Cardiac septum (tissue), 1 donor: ENCODE results near the gene PSMD1. TPM values are rescaled to one million over a fixed set of nuclear protein-coding genes. Genes with fewer than 3 reads are reported as not detected.

Source experiments
- DNase-seq: peaks from one replicate; pipeline ENCODE4 v3.0.0-alpha.2; 2020; ENCODE audit warnings: low spot score
- intact Hi-C: fragments of 100-400 bp; cut with DNase I; formaldehyde crosslinking; loops from one replicate; pipeline ENCODE4 v1.14.0; 2022
- total RNA-seq: library from RNA; stranded (reverse); fragmentation: NEBNext Ultra II Directional; extraction: Animal tissue kit (Norgen Biotek cat#: 25700); gene quantifications from one replicate; pipeline ENCODE4 v1.2.1, GENCODE V29; 2021
- donor health status: DM: no; HTN: no; CAD: no.

Gene PSMD1
- total RNA-seq, 1 donor from 2014 or later, result 87.0 TPM

DNA sequence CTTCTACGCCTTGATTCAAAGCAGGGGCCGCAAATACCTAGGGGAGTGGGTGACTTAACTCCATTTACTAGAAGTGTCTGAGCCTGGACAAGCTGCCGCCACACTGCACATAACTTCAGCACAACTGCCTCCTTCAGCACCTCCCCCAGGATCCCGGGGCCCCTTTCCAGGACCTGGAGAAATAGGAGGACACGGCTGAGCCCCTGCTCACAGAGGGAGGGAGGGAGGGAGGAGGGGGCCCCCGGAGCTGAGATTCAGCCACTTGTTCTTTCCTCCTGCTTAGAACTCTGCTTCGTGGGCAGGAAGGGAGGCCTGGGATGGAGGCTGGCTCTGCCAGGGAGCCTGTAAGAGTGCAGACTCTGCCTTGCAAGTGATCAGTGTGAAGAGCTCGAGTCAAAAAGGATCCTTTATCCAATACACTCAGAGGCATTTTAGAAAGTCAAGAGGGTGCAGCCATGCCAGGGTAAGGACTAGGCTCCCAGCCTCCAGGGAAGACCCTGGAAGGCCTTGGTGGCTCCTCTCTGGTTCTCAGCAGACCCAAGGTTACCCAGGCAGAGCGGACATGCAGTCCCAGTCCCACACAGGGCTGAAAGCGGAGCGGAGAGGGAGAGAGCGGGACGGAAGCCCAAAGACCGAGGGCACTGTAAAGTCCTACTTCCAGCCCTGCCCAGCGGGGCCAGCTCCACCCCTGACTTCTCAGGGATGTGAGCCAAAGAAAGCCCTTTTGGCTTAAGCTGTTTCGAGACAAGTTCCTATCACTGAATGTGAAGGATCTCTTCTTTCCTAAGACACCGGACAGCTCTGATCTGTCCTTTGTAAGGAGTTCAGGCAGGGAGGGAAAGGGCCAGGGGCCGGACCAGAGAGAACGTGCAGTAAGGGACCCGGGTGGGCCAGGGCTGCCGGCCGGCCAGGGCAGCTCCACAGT lies 133.2 kb downstream of the PSMD1 start:
- intact Hi-C loops, result loop anchor here (5.0 kb wide), 2 partner anchors 68 to 88 kb away; no protein-coding TSS in a partner anchor
- DNase-seq, result peak; percentile 75

- intact Hi-C loops, result loop anchor here (5.0 kb wide), 1 partner anchor 88 kb away; no protein-coding TSS in a partner anchor
- peak; percentile 84 for DNase-seq
Measured at GRCh38 chr2:231190531-231191197, 134.0 kb downstream of the PSMD1 start.

- intact Hi-C loops, result loop anchor here (5.0 kb wide), 1 partner anchor 90 kb away; no protein-coding TSS in a partner anchor
- DNase-seq, result peak; percentile 85
Measured at GRCh38 chr2:231191896-231192872, 135.5 kb downstream of the PSMD1 start.

- DNase-seq, result no peak
- intact Hi-C loops, result loop anchor here (5.0 kb wide), 1 partner anchor 91 kb away; no protein-coding TSS in a partner anchor
Measured at GRCh38 chr2:231193216-231193615, 136.5 kb downstream of the PSMD1 start.

GRCh38 chr2:231196592-231196991 lies 139.9 kb downstream of the PSMD1 start:
- DNase-seq, result peak; percentile 39
- intact Hi-C loops, result loop anchor here (5.0 kb wide), 1 partner anchor 139 kb away; the partner anchor contains the start of gene PSMD1

GRCh38 chr2:231197196-231197595 lies 140.5 kb downstream of the PSMD1 start:
- intact Hi-C loops, result loop anchor here (5.0 kb wide), 1 partner anchor 140 kb away; the partner anchor contains the start of gene PSMD1
- DNase-seq, result peak; percentile 14

GRCh38 chr2:231197706-231198290 lies 141.1 kb downstream of the PSMD1 start:
- intact Hi-C loops, result loop anchor here (5.0 kb wide), 1 partner anchor 140 kb away; the partner anchor contains the start of gene PSMD1
- peak; percentile 69 for DNase-seq

DNA sequence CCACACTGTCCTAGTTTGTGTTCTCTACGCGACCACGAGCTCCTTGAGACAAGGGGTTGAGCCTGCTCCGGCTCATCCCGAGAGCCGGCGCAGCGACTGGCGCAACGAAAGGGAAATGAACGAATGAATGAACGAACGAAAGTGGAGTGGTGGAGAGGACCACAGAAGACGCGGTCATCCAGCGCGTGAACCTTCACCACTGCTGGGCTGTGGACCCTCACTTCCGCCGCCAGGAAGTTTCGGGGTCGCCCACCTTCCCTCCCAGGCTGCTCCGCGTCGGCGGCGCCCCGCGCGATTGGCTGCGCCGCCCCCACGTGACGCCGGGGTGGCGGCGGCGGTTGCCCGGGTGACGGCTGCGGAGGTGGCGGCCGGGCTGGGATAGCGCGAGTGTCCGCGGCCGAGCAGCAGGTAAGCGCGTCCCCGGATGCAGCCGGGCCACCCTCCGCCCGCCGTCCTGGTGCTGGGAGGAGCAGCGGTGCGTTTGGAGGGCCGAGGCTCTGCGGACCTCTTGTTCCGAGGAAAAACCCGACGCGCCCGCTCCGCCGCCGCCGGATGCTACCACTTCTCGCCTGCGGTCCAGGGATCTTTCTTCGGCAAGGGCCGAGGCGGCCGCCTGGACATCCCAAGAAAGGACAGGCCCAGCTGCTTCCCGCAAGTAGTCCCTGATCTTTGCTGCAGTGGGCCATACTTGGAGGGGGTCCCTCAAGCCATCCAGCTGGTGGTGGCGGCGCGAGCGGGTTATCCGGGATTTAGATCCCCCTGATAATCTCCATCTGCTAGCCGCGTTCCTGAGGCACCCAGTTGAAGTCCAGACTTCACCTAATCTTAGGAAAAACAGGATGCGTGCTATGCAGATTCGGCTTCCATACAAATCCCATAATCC lies 141.9 kb downstream of the PSMD1 start, which contains the start of gene ARMC9:
ARMC9 (plus strand) TSS at position 341 of the 883 bp plus-strand sequence. CDS start 7,608 bp downstream, outside the sequence.
- intact Hi-C loops, result loop anchor here (5.0 kb wide), 1 partner anchor 141 kb away; the partner anchor contains the start of gene PSMD1

GRCh38 chr2:231199219-231199618 lies 142.6 kb downstream of the PSMD1 start:
- intact Hi-C loops, result loop anchor here (5.0 kb wide), 1 partner anchor 142 kb away; the partner anchor contains the start of gene PSMD1
- DNase-seq, result no peak

More for the DNA sequence above, 141.9 kb downstream of the PSMD1 start, which contains the start of gene ARMC9:
- peak; percentile 89 for DNase-seq

DNA sequence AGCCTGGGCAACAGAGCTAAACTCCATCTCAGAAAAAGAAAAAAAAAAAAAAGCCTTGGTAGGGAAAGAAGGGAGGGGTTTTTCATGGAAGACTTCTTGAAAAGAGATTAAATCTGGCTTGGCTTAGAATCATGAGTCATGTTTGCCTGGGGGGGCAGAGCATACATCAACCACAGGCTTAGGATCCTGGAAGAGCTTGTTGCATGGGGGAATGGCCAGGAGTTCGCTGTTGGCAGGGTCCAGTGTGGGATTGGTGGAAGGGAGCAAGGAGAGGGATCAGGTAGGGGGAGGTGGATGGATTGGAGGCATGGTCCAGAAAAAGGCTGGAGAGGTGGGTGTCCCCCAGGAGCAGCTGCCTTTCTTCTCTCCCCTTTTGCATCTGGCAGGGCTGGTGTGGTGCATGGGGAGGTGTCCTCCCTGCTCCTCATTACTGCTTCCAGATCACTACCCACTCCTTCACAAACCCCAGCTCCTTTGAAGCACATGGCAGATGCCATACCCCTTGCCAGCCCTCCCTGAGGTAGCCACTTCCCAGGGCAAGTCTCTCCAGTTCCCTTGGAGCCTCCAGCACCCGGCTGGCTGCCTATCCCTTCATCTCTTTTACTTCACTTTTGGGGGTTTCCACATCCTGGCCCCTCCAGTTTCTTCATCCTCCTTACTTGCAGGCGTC lies 144.3 kb downstream of the PSMD1 start:
- intact Hi-C loops, result no loop called here
- no peak for DNase-seq

- DNase-seq, result no peak
- intact Hi-C loops, result no loop called here
Measured at GRCh38 chr2:231201475-231201814, 144.8 kb downstream of the PSMD1 start.

DNA sequence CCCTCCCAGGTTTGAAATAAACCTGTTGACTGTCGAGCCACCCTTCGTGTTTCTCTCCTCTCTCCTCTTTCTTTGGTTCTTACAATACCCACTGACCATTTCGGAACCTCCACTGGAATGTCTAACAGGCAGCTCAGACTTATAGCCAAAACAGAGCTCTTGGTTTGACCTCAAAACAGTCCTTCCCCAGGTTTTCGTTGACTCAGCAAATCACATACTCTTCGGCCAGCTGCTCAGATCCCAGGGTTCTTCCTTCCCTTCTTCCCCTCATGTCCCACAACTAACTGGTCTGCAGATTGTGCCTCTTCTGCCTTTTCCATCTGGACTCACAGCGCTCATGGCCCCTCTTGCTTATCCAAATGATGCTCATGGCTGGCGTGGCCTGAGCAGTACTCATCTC lies 146.4 kb downstream of the PSMD1 start:
- intact Hi-C loops, result no loop called here
- no peak for DNase-seq

- intact Hi-C loops, result no loop called here
Measured at GRCh38 chr2:231204146-231204545, 147.5 kb downstream of the PSMD1 start.

DNA sequence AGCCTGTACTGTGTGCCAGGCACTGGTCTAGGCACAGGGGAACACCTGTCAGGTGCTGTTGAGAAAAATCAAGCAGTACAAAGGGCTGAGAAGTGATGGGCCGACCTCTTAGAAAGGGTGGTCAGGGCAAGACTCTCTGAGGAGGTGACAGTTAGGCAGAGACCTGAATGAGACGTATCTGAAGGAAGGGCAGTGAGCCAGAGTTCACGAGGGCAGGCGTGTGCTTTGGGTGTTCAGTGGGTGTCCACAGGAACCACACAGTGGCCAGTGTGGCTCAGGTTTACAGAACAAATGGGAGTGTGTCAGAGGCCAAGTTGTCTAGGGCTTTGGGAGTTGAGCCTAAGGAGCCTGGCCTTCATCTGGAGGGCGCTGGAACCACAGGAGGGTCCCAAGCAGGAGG lies 147.9 kb downstream of the PSMD1 start:
- intact Hi-C loops, result no loop called here
- DNase-seq, result no peak

More at GRCh38 chr2:231204146-231204545, 147.5 kb downstream of the PSMD1 start:
- DNase-seq, result peak; percentile 53

- intact Hi-C loops, result no loop called here
Measured at GRCh38 chr2:231207734-231208133, 151.1 kb downstream of the PSMD1 start.

GRCh38 chr2:231210782-231211181 lies 154.1 kb downstream of the PSMD1 start:
- intact Hi-C loops, result no loop called here
- no peak for DNase-seq

More at GRCh38 chr2:231207734-231208133, 151.1 kb downstream of the PSMD1 start:
- DNase-seq, result no peak

DNA sequence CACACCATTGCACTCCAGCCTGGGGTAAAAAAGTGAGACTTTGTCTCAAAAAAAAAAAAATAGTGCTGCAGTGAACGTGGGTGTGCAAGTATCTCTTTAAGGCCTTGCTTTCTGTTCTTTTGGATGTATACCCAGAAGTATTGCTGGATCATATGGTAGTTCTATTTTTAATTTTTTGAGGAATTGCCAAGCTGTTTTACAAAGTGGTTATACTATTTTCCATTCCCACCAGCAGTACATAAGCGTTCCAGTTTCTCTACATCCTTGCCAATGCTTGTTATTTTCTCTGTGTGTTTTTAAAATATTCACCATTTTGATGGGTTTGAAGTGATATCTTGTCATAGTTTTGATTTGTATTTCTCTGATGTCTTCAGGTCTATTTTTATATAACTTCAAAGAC lies 154.8 kb downstream of the PSMD1 start:
- intact Hi-C loops, result no loop called here
- DNase-seq, result no peak
